Right lobe of liver (tissue), 6 donors: Measurements from ENCODE around the gene FADS1. TPM values are rescaled to one million over a fixed set of nuclear protein-coding genes. Genes with fewer than 3 reads are reported as not detected.

Experiments used
- ATAC-seq, 4 donors: fragments of 200-7000 bp; cut with Tn5 transposase; one replicate each; pipeline ENCODE4 v1.9.1; 2020; ENCODE audit warnings: mild to moderate bottlenecking in 4 of 4, moderate library complexity in 4 of 4
- DNase-seq, 3 donors: peaks; one replicate each; pipeline ENCODE4 v3.0.0-alpha.2; 2020
- H3K27ac ChIP-seq, 3 donors: fragments of 200-600 bp; one replicate each; pipeline ENCODE4 v1.8.0; 2022
- H3K27me3 ChIP-seq, 2 donors: fragments of 200-600 bp; one replicate each; pipeline ENCODE4 v1.8.0; 2022
- H3K36me3 ChIP-seq, 4 donors: fragments of 200-600 bp; sonication (generic) in 1 of 4; one replicate each; pipeline versions ENCODE4 v1.5.1 to v1.8.0; 2017 to 2022; ENCODE audit warnings: control low read depth in 1 of 4
- H3K4me1 ChIP-seq, 4 donors: fragments of 200-600 bp; sonication (generic) in 1 of 4; one replicate each; pipeline versions ENCODE4 v1.5.1 to v1.8.0; 2017 to 2022; ENCODE audit warnings: control low read depth in 1 of 4
- H3K4me3 ChIP-seq, 3 donors: fragments of 200-600 bp; one replicate each; pipeline ENCODE4 v1.8.0; 2022
- H3K9me3 ChIP-seq, 4 donors: fragments of 200-600 bp; sonication (generic) in 1 of 4; one replicate each; pipeline versions ENCODE4 v1.5.1 to v1.8.0; 2017 to 2022; ENCODE audit warnings: control low read depth in 1 of 4
- POLR2A ChIP-seq: fragments of 450-650 bp; IDR thresholded peaks from one replicate; pipeline ENCODE4 v1.6.1; 2017; ENCODE audit warnings: antibody characterized with exemption, mild to moderate bottlenecking
- WGBS: methylation state at CpG from one replicate; pipeline ENCODE4 v1.1.6; 2018; ENCODE audit warnings: low coverage, low lambda C conversion rate; ENCODE audit not compliant: insufficient coverage; ENCODE audit errors: missing lambda C conversion rate; 5-methylcytosine and 5-hydroxymethylcytosine counted together
- intact Hi-C, 2 donors: fragments of 100-400 bp; cut with DNase I; formaldehyde crosslinking; loops; one replicate each; pipeline versions ENCODE4 v1.11.2 to v1.14.1; 2022
- total RNA-seq, 6 experiments: library from RNA; depleted of rRNA in 2 of 6; stranded (reverse); fragments of >200 nt in 2 of 6; fragmentation: NEBNext Ultra II Directional in 3 of 6; extraction: Animal tissue kit (Norgen Biotek cat#: 25700) in 3 of 6; gene quantifications; one replicate each; pipeline versions ENCODE4 v1.1.0 to v1.2.4, GENCODE V29; 2016 to 2023
- TF ChIP-seq, protein P1 (sequence below), 4 donors: fragments of 200-600 bp in 3 of 4; fragments of 450-650 bp in 1 of 4; IDR thresholded peaks; one replicate each; pipeline versions ENCODE4 v1.5.1 to v1.8.0; 2016 to 2022; ENCODE audit warnings: antibody characterized with exemption in 4 of 4, mild to moderate bottlenecking in 2 of 4
- donor health status: DM: no; HTN: yes; CAD: no.
- donor health status: DM: no; HTN: no; CAD: no.
- donor health status: DM: no; HTN: no; CAD: no.
- donor health status: DM: no; HTN: yes; CAD: no.
- donor health status: DM: no; HTN: yes; CAD: no.

FADS1 gene
- total RNA-seq, 6 experiments from 2014 or later = 18.3 to 87.6 (median 34.8) TPM

DNA sequence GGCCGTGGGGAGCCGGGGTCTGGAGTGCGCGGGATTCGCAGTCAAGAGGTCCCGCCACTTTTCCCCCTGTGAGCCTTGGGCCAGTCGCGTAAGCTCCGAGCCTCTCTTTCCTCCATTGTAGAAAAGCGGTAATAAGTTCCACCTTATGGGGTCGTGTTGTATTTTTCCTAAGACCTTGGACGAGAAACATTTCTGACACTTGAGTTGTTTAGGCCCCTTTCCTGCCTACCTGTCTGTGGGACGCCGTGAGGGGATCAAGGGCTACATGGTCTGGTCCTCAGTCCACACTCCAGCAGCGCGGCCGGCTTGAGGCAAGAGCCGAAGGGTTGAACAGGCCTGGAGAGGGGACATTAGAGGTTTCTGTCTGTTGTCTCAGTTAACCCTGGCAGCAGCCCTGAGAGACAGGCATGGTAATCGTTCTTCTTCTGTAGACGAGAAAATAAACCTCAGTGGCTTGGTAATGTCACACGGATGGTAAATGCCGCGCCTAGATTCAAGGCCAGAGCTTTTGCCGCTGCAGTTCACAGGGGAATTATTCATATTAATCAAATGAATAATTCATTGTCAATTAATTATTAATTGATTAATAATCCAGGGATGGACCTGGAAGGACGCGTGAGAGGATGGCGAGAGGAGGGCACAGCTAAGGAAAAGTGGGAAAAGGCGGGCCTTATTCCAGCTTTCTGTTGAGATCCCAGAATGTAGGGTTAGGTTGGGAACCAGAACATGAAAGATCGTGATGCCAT is 23.5 kb downstream of the FADS1 start:
- no peaks in the 10 kb centered on the region for H3K27me3 ChIP-seq
- peak overlapping the region; percentile 97 to 98 (median 98) for H3K27ac ChIP-seq
- H3K4me3 ChIP-seq = peak overlapping the region; percentile 67 to 97 (median 76)
- no peak for TF ChIP-seq POLR2A
- TF ChIP-seq, protein P1, sequence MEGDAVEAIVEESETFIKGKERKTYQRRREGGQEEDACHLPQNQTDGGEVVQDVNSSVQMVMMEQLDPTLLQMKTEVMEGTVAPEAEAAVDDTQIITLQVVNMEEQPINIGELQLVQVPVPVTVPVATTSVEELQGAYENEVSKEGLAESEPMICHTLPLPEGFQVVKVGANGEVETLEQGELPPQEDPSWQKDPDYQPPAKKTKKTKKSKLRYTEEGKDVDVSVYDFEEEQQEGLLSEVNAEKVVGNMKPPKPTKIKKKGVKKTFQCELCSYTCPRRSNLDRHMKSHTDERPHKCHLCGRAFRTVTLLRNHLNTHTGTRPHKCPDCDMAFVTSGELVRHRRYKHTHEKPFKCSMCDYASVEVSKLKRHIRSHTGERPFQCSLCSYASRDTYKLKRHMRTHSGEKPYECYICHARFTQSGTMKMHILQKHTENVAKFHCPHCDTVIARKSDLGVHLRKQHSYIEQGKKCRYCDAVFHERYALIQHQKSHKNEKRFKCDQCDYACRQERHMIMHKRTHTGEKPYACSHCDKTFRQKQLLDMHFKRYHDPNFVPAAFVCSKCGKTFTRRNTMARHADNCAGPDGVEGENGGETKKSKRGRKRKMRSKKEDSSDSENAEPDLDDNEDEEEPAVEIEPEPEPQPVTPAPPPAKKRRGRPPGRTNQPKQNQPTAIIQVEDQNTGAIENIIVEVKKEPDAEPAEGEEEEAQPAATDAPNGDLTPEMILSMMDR (IDR thresholded peaks at IDR 0.05) = no peak
- intact Hi-C loops = loop anchor here (10.0 kb wide), 2 partner anchors 152 to 282 kb away; no protein-coding TSS in a partner anchor
- WGBS = 3% methylated on average over 23 of the region's 29 CpGs
- H3K4me1 ChIP-seq = peaks cover 0 to 20% (median 3%) of the 10 kb centered on the region in 4 donors
- H3K9me3 ChIP-seq = no peaks in the 10 kb centered on the region
- ATAC-seq (no peak), DNase-seq (no peak)
- H3K36me3 ChIP-seq = peaks cover 0 to 18% (median 10%) of the 10 kb centered on the region in 4 donors

DNA sequence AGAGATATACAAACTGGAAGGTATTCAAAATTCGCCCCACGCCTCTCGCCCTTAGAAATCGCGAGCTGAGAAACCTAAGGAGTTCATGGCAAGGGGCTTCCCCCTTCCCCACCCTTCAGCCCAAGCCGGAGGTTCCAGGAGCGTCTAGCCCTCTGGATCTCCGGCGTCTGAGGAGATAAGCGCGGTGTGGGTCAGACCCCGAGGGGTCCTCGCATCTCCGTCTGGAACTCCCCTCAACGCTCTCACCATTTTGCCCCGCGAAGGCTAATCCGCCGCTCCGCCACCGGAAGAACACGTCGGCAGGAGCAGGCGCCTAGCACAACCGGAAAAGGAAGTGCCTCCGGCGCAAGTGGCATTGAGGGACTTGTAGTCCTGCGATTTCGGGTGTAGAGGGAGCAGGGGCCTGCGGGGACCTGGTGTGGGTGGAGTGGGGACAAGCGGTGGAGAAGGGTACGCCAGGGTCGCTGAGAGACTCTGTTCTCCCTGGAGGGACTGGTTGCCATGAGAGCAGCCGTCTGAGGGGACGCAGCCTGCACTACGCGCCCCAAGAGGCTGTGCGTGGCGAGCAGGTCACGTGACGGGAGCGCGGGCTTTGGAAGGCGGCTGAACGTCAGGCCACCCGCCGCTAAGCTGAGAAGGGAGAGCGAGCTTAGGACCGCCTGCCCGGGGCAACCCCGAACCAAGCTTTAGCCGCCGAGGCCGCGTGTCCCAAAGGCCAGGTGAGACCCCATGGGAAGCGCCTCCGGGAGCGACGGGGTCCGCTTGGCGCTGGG is 24.3 kb downstream of the FADS1 start, which contains the start of the genes FEN1 and TMEM258:
FEN1 (plus strand) TSS at position 602 of the 773 bp plus-strand sequence. CDS start 2,451 bp downstream, outside the sequence.
TMEM258 (minus strand) TSS at position 290 of the 773 bp plus-strand sequence; CDS start at position 249, 41 bp downstream.
- Histone ChIP-seq H3K27ac (peak within 1 kb of the TSS; percentile 97 to 98 (median 98)), H3K9me3 (no peaks in the 10 kb centered on the region), H3K4me1 (peaks cover 0 to 16% (median 3%) of the 10 kb centered on the region in 4 donors), H3K4me3 (peak within 1 kb of the TSS; percentile 67 to 97 (median 76)), H3K36me3 (peaks cover 0 to 25% (median 12%) of the 10 kb centered on the region in 4 donors), H3K27me3 (no peaks in the 10 kb centered on the region)
- DNase-seq (peak; percentile 89 to 92 (median 91)), ATAC-seq (peak; percentile 86 to 92 (median 91))
- 0% methylated on average over 10 of the region's 61 CpGs for WGBS
- TF ChIP-seq, protein P1 (IDR thresholded peaks at IDR 0.05) = peak in 1 of 4 donors; percentile 16
- TF ChIP-seq POLR2A = peak; percentile 64
- intact Hi-C loops = loop anchor here (10.0 kb wide), 2 partner anchors 152 to 282 kb away; no protein-coding TSS in a partner anchor

DNA sequence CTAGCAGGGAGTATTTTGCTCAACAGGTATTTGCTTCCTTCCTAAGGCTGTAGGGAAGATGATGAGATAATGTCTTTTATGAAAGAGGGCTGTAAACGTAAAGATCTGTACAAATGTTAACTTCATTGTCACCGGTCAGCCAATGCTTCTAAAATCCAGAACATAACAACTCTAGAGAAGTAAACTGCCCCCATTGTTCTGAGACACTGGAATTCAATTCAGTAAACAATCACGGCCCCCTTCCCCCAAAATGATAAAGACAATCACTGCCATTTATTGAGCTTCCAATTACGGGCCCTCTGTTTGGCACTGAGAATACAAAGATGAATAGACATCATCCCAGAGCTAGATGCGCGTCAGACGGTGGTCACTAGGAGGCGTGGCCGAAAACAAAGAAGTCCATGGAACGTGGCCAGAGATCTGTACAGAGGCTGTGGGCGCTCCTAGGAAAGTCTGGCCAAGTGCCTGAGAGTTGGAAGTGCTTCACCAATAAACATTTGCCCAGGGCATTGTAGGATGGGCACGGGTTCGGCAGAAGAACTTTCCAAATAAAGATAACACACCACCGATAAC is 25.0 kb downstream of the FADS1 start:
- TF ChIP-seq POLR2A = no peak
- TF ChIP-seq, protein P1 (IDR thresholded peaks at IDR 0.05) = peak in 1 of 4 donors; percentile 2
- H3K4me3 ChIP-seq = peak overlapping the region; percentile 67 to 97 (median 76)
- H3K4me1 ChIP-seq = peaks cover 0 to 13% (median 3%) of the 10 kb centered on the region in 4 donors
- DNase-seq = peak in 1 of 3 donors; percentile 51
- no peaks in the 10 kb centered on the region for H3K27me3 ChIP-seq
- peak; percentile 27 to 62 (median 40) for ATAC-seq
- intact Hi-C loops = loop anchor here (10.0 kb wide), 2 partner anchors 153 to 283 kb away; no protein-coding TSS in a partner anchor
- peaks cover 0 to 31% (median 15%) of the 10 kb centered on the region in 4 donors for H3K36me3 ChIP-seq
- H3K27ac ChIP-seq = peak overlapping the region; percentile 97 to 98 (median 98)
- WGBS = 3% methylated on average over 13 of the region's 14 CpGs
- no peaks in the 10 kb centered on the region for H3K9me3 ChIP-seq

DNA sequence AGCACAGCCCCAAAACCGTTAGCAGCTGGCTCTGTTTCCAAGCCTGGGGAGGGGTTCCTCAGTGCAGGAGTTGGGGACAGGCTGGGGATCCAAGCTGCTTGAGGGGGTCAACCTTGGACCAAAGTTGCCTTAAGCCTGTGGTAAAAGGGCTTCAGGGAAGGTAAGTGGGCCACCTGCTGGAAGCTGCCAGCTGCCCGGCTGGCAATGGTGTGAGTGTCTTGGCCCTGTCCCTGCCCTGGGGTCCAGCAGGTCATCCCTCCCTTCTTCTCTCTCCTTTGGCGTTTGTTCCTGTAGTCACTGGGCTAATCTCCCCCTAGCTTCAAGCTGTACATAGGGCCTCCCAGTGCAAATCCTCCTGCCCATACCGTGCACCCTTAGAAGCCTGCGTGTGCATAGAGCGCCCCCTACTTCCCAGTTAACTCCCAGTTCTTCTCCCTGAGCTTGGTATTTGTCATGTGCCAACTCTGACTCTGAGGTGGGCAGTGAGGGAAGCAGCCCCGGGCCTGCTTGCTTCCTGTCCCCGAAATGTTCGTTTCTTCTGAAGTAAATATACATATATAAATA is 28.8 kb downstream of the FADS1 start:
- H3K9me3 ChIP-seq = no peaks in the 10 kb centered on the region
- DNase-seq = no peak
- no peak overlapping the region for H3K27ac ChIP-seq
- H3K27me3 ChIP-seq = no peaks in the 10 kb centered on the region
- ATAC-seq = no peak
- no peak overlapping the region for H3K4me3 ChIP-seq
- H3K4me1 ChIP-seq = peaks cover 0 to 9% (median under 1%) of the 10 kb centered on the region in 4 donors
- intact Hi-C loops = no loop called here
- WGBS = 43% methylated on average over 5 of the region's 9 CpGs
- peaks cover 0 to 43% (median 15%) of the 10 kb centered on the region in 4 donors for H3K36me3 ChIP-seq
- TF ChIP-seq, protein P1 (IDR thresholded peaks at IDR 0.05) = peak; percentile 36 to 48 (median 44)
- no peak for TF ChIP-seq POLR2A
